ENCODE measurements around the gene FCHSD2.
"Not testable (repeated sequence)": the region's sequence is repeated elsewhere in the genome, so short reads cannot be mapped to it uniquely, and the experiment has no call there.

Gene FCHSD2

DNA sequence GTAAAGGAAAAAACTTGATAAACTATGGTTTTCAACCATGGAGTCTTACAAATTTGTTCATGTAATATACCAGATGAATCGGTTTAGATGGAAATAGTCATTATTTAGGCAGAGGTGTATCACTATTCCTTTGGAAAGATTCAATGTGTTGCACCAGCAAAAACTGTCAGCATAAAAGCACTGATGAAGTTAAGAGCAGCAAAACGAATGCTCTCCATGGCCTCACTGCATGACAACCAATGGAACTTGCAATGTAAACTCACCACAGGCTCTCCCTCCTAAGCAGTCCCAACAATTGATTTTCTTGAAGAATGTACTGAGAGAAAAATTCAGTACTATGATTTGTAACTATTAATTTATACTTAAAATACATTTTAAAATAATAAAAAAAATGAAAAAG, 139.9 kb downstream of the FCHSD2 start:
- no peak for DNase-seq

DNA sequence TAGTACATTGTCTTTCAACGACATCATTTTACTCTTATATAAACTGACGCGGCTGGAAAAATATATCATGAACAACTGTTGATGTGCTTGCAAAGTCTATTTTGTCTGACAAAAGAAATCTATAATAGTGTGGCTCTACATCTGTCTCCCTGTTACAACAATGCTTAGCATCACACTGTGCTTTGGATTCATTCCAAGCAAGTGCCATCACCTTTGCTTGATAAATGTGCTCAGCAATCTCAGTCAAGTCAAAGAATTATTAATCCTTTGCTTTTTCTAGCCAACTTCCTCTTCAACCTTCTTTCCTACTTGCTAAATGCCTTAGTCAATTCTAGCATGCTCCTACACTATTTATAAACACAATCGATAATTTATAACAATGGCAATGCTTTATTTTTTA, 140.5 kb downstream of the FCHSD2 start:
- DNase-seq, result no peak

DNA sequence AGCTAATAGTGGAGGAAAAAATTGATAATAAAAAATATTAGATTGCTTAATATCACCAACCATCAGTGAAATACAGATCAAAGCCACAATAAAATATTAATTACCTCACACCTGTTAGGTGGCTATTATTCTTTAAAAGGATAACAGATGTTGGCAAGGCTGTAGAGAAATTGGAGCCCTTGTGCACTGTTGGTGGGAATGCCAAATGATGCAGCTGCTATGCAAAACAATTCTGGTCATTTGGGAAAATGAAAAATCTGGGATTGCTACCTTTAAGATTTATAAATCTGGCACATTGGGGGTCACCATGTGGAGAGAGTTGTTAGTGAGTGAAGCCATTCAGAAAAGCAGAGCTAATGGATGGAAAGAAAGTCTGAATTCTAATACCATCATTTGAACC, 143.4 kb downstream of the FCHSD2 start:
- DNase-seq, result no peak

DNA sequence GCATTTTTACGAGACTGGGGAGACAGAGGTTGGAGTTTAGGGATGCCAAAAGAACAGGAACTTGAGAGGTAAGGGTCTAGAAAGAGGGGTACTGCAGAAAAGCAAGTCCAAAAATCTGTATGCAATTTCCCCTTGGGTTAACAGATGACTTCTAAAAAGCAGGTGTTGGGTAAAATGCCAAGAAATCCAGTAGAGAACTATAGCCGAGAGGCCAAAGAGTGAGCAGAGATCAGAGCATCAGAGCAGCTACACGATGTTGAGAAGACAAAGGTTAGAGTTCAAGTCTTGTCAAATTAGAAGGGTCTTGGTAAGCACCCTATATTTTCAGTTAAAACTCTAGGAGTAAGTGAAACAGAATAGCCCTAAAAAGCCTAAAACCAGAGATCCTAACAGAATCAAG, 145.2 kb downstream of the FCHSD2 start:
- peak in 1 of 3 donors; percentile 18 for DNase-seq

DNA sequence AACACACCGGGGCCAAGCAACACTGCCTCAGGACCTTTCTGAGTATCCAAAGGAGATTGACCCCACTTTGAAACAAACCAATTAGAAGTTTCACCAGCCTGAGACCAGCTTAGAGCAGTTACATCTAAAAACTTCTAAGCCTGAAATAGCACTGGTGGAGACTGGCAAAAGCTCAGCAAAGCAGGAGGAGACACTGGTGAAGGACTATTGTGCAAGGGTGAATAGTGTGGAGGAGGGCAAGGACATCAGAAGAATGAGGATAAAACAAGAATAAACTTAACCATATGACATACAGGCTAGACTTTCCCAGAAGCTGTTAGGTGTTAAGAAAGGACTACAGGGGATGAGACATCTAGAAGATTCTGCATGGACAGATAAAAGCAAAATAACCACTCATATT, 152.4 kb downstream of the FCHSD2 start:
- DNase-seq, result peak in 1 of 3 donors; percentile 23

DNA sequence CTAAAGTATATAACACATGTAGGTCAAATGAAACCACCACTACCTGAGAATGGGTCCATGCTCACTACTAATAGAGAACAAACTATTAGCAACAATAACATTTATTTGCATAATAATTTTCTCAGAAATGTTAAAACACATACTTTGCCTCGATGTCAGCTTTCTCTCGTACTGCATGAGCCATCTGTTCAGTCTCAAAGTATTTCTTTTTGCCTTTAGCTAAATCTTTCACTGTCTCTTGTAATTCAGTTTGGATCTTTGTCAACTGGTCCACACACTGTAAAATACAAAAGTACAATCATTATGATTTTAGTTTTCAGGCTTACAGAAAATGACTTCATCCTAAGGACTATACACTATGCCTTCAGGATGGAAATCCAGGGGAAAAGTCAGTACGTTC, 153.3 kb downstream of the FCHSD2 start:
- DNase-seq, result no peak

DNA sequence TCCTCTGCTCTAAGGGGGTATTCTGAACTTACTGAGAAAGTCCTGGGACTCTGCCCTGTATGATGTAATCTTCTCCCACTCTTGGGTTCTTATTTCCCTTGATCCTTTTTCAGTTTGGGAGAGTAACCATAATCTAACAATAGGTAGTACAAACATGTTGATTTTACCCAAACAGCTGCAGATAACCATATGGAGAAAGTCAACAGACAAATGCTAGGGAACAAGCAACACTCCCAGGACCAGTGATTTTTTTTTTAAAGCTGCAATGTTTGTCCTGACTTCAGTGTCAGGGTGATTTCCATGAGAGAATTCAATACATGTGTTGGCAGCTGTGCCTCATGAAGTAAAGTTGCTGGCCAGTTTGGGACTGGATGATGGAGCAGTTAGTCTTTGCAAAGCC, 156.5 kb downstream of the FCHSD2 start:
- peak in 1 of 3 donors; percentile 19 for DNase-seq

DNA sequence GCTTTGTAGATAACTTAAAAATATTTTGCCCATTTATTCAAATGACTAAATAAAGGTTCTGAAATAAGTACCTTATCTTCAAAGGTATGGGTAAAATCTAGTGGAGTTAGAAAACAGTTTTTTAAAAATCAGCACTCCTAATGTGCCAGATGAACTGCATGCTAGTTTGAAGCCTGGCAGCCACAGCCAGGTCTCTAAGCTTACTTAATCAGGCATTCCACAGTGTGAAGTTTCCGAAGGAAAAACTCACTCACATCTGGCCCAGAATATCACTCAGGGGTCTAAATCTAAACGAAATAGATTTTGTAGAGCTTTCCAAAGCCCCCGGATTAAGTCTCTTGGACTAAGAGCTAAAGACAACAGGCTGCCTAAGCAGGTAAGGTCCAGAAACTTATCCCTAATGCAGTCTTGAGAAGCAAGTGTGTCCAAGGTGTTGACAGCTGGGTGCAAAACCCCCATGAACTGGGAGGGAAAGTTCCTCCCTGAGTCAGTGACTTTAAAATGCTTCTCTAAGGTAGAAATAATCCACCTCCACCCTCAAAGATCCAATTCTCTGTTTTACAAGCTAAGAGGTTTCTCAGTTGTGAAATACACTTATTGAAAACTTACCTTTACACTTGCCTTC, 157.6 kb downstream of the FCHSD2 start:
- no peak for DNase-seq

DNA sequence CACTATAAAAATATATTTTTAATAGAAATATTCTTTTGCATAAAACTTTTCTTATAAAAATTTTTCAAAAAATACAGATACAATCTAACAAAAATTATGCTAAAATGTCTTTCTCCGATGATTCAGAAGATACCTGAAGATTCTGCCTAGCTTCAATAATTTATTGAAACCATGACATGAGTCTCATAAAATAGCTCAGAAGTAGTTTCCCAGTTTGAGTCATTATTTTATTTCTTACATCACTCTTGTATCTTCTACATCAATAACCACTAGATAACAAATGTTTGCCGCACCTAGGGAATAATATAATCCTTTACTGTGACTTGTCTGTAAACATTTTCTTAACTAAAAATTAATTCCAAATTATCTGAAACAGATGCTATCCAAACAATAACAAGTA, 158.6 kb downstream of the FCHSD2 start:
- DNase-seq, result no peak

DNA sequence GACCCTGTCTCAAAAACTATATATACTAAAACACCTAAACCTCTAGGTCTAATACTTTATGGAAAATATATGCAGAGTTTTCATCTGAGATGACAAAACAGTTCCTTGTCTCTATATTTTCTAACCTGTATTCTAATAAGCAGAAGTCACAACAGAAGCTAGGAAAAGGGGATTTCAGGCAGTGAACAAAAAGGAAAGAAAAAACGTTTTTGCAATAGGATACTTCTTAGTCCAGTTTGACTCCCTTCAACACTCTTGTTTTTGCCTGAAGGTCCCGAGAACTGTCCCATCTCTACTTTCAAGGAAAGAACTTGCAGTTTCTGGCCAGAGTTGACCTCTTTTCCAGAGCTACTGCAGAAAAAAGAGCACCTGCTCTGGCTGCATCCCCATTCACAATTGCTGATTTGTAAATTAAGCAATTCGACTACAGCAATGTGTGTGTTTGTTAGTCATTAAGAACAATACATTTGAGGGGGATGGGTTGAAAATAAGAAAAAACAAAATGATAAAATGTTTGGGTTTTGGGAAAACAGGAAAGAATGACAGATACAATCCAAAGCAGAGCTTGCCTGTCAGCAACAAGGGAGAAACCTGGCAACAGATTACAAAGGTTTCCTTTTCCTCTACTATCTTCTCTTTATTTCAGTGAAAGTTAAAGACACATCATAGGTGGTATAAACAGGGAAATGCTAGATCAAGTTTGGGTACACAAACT, 160.0 kb downstream of the FCHSD2 start:
- peak; percentile 52 to 76 (median 61) for DNase-seq

DNA sequence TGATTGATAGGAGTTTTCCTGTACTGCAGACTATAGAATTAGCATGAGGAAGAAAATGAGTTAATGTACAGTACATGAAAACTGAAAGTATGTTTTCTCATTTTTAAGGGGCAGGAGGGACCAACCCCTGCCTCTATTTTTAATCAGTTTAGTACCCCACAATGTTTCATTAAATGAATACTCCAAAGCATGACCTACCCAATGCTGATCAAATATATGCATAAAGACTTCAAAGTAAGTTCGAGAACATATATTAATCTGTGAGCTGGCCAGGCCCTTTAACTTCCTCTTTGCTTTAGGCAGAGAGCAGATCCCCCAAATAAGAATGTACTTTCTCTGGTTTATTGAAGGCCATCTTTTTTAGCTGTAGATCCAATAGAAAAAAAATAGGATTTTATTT, 161.0 kb downstream of the FCHSD2 start:
- peak in 2 of 3 donors; percentile 32 to 42 for DNase-seq

DNA sequence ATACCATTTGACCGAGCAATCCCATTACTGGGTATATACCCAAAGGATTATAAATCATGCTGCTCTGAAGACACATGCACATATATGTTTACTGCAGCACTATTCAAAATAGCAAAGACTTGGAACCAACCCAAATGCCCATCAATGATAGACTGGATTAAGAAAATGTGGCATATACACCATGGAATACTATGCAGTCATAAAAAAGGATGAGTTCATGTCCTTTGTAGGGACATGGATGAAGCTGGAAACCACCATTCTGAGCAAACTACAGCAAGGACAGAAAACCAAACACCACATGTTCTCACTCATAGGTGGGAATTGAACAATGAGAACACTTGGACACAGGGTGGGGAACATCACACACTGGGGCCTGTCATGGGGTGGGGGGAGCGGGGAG, 164.3 kb downstream of the FCHSD2 start:
- not testable (repeated sequence) for DNase-seq

DNA sequence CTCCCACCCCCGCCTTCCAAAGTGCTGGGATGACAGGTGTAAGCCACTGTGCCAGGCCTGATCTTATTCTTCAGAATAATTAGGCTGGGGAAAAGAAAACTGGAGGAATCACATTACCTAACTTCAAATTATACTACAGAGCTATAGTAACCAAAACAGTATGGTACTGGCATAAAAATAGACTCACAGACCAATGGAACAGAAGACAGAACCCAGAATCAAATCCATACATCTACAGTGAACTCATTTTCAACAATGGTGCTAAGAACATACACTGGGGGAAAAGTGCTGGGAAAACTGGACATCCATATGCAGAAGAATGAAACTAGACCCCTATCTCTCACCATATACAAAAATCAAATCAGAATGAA, 165.6 kb downstream of the FCHSD2 start:
- DNase-seq, result not testable (repeated sequence)

DNA sequence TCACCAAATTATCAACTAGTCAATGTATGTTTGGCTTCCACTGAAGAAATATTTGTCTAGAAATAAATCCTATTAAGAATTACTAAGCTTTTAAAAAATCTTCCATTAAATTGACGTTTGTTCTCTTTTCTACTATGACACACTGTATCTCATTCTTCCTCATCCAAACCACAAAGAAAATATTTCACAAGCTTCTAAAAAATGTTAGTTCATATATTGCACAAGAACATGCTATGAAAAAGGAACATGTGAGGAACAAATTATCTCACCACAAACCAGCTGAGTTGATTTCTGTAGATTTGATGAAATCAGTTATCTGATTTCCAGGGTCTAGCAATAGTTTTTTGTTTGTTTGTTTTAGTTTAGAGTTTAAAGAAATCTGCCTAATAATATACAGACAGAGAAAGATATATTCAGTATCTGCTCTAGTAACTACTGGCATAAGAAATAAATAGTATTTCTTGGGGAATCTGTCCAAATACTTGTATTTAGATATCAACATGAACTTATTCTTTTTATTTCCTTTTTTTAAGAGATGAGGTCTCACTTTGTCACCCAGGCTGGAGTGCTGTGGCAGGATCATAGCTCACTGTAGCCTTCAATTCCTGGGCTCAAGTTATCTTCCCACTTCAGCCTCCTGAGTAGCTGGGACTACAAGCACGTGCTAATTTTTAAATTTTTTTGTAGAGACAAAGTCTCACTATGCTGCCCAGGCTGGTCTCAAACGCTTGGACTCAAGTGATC, 166.2 kb downstream of the FCHSD2 start:
- peak; percentile 63 to 97 (median 96) for DNase-seq

DNA sequence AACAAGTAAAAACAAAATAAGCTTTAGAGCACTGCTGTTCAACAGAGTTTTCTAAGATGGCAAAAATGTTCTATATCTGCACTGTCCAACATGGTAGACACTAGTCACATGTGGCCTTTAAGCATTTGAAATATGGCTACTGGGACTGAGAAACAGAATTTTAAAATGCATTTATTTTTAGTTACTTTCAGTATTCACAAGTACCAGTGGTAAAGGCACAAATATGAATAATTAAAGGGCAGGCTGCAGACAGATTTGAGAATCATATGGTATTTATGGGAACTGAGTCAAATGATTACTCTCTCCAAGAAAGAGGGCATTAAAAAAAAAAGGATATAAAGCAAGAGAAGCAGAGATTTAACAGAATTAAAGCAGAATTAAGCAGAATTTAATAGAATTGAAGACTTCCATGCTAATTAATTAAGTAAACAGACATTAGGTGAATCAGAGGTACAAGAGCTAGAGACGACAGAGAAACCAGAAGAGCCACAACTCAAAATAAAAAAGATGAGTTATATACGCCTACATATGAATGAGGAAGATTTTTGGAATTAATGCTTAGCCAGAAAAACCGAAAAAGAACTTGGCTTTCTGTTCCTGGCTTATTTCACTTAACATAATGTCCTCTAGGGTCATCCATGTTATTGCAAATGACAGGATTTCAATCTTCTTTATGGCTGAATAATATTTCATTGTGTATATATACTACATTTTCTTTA, 167.5 kb downstream of the FCHSD2 start:
- DNase-seq, result peak in 2 of 3 donors; percentile 41 to 43

DNA sequence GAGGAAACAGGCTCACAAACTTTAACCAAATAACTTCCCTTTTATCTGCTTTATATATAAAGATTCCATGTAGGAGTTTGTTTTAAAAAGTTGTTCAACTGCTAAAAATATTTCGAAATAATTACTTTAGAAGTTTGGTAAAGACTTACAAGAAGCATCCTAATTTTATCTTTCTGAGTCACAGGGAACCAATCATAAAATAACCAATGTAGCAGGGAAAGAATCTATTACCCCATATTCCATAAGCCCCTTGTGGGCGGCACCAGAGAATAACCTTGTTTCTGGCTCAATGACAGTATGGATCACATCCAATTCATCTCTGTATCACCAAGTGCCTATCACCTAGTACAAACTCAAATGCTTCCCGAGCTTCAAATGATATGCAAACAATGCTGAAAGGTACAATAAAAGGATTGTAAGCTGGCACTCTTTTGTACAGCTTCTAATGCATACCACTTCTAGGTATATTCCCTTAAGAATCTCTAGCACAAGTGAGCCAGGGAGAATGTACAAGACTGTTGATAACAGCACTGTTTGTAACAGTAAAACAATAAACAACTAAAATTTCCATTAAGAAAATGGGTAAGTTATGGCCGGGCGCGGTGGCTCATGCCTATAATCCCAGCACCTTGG, 169.5 kb downstream of the FCHSD2 start:
- DNase-seq, result peak in 2 of 3 donors; percentile 41 to 68

DNA sequence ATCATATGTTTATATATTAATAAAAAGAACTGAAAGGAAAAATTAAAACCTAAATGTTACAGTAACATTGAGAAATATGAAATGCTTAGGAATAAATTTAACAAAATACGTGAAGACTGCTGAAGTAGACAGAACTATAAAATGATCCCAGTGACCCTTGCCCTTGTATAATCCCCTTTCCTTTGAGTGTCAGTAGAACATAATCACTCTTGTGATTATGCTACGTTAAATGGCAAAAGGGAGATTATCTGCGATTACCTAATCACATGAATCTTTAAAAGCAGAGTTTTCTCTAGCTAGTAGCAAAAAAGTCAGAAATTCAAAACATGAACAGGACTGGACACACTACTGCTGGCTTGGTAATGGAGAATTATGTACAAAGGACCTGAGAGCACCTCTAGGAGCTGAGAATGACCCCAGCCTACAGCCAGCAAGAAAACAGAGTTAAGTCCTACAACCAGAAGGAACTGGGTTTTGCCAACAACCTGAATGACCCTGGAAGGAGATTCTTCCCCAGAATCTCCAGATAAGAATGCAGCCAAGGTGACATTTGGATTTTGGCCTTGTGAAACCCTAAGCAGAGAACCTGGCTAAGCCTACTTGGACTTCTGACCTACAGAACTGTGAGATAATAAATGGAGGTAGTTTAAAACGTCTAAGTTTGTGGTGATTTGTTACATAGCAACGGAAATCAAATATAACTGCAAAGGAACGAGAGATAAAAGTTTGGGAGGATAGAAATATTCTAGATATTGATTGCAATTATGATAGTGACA, 170.7 kb downstream of the FCHSD2 start:
- no peak for DNase-seq

DNA sequence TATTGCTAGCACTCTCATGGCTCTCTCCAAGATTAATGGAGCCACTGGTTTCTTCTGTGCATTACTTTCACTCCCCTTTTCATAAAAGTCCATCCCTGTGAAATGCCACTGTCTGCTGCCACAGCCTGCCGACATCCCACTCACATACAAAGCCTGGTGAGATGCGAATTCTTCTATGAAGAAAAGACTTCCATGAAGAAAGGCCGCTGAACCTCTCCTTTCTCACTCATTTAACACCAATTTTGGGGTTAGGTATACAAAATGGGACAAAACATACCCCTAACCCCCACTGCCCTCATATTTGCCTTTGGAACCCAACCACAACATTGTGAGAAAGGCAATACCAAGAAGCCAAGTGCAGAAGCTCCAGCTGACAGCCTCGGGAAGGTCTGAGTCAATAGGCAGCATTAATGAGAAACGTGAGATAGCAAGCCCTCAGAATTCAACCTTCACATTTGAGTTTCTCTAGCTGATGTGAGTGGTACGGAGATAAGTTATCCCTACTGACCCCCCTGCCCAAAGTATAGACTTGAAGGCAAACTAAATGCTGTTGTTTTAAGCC, 171.5 kb downstream of the FCHSD2 start:
- DNase-seq, result no peak

DNA sequence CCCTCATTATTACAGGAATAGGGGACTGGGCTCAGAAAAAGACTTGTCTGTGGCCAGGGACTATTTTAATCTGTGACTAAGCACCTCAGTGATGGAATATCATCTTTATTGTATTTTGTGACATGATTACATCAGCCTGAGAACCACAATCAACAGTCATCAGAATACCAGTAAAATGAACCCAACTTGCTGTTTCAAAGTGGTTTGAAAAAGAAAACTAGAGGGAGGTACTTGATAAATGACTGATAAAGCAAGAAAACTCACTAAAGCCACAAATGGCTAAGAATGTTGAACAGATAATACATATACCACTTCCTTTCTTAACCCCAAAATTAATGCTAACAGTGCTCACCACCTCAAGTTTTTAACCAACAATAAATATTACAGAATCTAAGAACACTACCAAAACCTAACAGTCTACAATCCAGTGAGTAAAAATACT, 172.2 kb downstream of the FCHSD2 start:
- peak; percentile 39 to 81 (median 68) for DNase-seq

DNA sequence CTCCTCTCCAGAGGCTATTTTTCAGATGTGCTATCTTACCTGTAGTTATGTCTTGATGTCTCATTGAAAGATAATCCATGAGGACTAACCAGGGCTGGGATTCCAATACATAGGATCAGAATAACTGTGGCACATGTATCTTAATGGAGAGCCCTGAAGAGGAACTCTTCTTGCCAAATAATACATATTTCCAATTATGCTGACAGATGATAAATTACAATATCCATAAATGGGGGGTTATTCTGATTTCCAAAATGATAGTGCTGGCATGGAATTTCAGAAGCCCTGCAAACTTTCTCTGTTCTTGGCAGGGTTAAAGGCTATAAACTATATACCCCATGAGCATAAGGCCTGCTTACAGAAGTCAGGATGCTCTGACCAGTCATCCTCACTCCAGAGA, 173.7 kb downstream of the FCHSD2 start:
- DNase-seq, result no peak

DNA sequence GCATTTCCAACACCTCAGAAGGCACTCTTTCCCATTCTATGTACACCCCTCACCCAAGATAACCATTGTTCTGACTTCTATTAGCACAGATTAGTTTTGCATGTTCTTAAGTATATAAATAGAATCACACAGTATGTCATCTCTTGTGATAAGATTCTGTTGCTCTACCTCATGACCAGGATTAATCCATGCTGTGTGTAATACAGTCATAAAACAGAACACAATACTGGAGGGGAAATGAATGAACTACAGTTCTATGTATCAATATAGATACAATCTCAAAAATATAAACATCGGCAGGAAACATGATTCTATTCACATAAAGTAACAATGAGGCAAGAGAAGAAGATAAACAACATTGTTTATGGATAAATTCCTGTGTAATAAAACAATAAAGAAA, 176.4 kb downstream of the FCHSD2 start:
- no peak for DNase-seq

DNA sequence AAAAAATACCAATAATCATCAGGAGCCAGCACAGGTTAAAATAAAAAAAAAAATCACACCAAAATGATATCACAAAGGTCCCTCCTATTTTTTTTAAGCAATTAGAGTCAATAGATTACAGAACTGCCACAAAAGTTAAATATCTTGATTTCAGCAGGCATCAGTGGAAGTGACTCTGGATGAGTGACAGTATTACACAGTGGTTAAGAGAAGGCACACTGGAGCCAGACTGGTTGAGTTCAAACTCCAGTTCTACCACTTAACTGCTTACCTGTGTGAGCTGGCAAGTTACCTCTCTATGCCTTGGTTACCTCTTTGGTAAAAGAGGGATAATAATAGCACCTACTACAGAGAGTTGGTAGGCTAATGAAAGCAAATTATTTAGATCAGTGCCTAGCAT, 179.4 kb downstream of the FCHSD2 start:
- no peak for DNase-seq
